Activated T-helper 9 cell treated with anti-CD3 and anti-CD28 coated beads, Interleukin-2, amount 50 U/mL, for 16 hours (primary cell): ENCODE data around the gene ALG14.

ENCODE experiments used
- DNase-seq: peaks from one replicate; pipeline ENCODE4 v3.0.0-alpha.2; 2020; ENCODE audit warnings: low read depth

The ALG14 gene

DNA sequence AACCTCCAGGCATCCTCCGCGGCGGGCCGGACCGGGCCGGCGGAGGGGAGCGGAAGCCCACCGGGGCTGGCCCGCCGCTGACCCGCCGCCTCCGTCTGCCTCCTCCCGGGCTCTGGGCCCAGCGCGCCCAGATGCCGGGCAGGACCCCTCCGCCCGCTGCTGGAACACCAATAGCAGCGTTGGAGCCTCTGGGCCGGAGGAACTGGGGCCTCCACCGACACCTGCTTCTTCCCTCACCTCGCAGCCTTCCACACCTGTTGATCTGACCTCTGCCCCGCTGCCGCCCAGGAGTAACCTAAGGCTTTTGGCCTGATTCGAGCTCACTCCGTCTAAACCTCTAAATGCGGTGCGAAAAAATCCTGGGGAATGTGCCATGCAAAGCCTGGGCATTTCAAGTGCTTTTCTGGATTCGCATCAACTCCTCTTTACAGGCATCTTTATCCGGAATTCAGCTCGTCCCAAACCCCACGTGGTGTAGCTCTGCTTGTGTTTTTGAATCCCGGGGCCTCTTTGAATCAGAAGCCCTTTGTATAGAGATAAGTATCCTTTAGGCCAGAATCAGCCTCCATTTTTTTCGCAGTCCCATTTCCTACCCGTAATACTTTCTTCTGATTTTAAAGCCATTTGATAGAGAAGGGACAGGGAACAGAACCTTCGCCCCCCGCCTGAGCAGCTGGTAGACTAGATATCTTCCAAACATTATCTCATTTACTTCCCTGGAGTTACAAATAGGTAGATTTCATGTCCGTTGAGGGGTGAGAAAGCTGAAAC, 145.2 kb downstream of the ALG14 start:
- no peak for DNase-seq

- peak; percentile 44 for DNase-seq
Measured at GRCh38 chr1:94926915-94927404, 145.8 kb downstream of the ALG14 start, which contains the start of gene CNN3. Gene CNN3, minus strand, starts transcription at chr1:94927110. Its CDS starts 216 bp downstream, at chr1:94926894.

- no peak for DNase-seq
Measured at GRCh38 chr1:94926126-94926914, 146.4 kb downstream of the ALG14 start.

GRCh38 chr1:94925561-94926125, 147.1 kb downstream of the ALG14 start:
- DNase-seq, result no peak

- DNase-seq, result no peak
Measured at GRCh38 chr1:94925004-94925403, 147.7 kb downstream of the ALG14 start.
